HG03558 (cell line): ENCODE results near the gene FANCE.

Source experiments
- ATAC-seq: cut with Tn5 transposase; IDR thresholded peaks from one replicate; pipeline ENCODE4 v1.9.1; 2021; ENCODE audit warnings: moderate number of reproducible peaks; ENCODE audit not compliant: unreplicated experiment; ENCODE audit errors: extremely low read depth

The FANCE gene

DNA sequence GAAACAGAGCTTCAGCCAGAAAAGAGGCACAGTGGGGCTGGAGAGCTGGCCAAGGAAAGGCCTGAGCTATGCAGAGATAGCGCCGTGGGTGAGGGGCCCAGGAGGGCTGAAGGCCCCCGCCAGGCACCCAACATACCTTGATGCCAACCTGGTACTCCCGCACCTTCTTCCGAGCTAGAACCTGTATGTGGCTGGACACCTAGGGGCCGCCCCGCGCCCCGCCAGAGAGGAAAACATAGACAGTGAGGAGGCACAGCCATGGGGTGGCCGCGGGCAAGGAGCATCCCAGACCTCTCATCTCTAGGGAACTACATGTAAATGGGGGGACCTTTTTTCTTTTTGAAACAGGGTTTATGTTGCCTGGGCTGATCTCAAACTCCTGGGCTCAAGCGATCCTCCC is 28.0 kb downstream of the FANCE start:
- no peak for ATAC-seq

DNA sequence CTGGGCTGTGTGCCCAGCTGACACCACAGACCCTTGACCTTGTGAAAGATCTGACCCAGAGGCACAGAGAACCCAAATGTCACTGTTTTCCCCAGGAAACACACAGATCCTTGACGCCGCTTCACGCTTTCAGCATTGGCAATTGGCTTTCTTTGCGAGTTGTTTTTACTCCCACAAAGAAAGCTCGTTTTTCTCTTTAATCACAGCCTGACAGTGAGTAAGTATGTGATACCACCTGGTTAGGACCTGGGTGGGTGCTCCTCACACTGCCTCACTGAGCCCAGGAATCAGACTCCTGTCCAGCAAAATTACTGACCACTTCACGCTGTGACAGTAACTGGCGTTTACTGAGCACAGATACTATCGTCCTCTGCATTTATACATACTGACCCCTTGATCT is 29.1 kb downstream of the FANCE start:
- ATAC-seq = no peak

DNA sequence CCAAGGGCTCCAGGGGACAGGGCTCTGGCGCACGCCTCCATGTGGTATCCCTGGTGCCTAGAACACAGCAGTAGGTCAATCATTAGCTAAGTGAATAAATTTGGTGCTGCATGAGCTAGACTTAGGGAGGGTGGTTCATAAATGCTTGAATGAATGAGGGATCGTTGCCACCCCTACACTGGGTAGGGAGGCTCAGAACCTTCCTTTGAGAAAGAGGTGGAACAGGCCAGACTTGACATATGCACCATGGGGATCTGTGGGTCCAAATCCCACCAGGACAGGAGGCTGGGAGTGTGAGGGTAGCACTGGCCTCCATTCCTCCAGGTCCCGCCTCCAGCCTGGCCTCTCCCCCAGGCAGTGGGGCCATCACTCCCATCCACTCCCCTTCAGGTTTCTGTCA is 30.9 kb downstream of the FANCE start:
- no peak for ATAC-seq

DNA sequence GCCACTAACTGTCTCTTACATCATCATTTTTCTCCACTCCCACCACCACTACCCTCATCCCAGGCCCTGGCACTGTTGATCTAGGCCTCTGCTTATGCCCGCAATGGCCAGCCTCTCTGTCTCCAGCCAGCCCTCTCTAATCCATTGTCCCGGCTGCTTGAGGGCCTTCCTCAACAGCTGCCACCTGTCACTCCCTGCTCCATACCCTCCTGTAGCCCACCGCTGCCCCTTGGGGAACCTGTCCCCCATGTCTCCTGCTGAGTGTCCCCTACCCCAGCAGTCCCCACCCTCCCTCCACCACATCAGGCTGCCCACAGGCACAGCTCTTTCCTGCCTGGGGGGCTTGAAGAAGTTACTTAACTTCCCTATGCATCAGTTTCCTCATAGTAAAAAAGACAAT is 31.4 kb downstream of the FANCE start:
- no peak for ATAC-seq

DNA sequence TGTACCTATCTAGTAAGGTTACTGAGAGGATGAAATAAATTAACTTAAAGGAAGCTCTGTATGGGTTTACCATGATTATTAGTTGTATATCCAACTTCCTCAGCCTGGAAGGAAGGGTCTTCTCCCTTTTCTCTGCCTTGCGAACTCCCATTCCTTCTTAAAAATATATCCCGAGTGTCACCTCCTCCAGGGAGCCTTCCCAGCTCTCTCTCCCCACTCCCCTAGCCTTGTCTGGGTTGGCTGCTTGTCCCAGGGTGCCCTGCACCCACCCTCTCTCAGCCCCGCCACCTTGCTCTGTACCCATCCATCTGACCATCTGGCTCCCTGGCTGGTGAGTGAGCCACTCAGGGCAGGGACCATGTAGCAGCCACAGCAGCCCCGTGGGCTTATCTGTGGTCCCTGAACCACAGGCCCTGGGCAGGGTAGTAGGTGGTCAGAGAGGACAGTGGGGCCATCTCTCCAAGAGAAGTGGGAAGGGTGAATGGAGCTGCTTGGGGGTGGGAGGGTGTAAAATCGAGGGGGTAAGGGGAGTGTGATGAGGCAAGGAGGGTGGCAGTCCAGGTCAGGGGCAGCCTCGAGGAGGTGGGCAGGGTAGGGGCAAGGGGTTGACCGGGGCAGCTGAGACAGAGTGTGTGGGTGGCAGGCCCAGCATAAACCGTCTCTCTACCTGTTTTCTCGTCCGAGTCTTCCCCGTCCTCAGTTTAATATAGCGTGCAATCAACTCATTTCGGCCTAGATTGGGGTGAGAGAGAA is 31.9 kb downstream of the FANCE start:
- no peak for ATAC-seq

DNA sequence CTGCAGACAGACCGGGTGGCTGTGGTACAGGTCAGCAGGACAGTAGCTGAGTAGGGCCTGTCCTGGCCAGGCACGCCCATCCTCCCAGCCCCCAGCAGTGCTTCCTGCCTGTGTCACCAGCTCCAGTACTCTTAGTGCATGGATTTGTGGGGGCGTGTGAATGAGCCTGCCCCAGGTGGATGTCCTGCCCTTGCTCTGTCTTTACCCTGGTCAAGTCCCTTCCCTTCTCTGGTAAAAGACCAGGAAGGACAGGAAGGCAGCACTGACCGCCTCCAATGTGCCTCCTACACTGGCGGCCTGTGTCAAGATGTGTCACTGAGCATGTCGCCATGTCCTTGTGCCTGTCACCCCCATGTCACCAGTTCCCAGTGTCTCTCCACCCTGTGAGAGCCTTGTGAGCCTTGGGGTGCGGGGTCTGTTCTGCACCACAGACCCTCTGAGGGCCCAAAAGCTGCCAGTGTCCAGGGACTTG is 32.8 kb downstream of the FANCE start:
- no peak for ATAC-seq

DNA sequence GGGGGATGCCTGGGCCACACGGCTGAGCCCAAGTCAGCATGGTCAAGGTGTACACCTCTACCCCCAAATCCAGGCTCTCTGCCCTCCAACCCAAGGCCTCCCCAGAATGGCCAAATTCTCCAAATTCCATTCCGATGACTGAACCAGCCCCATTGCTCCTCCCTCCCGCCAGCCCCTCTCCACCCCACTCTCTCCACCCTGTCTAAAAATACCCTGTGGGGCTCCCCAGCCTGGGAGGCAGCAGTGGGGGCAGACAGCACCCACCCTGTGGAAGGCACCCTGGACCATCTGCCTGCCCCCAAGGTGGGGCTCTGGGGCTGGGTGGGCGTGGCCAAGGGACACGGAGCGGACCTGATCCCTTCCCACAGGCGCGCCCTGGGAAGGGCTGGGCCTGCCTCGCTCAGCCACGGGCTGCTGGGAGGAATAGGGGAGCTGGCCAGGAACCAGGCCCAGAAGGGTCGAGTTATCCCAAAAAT is 33.3 kb downstream of the FANCE start:
- no peak for ATAC-seq

DNA sequence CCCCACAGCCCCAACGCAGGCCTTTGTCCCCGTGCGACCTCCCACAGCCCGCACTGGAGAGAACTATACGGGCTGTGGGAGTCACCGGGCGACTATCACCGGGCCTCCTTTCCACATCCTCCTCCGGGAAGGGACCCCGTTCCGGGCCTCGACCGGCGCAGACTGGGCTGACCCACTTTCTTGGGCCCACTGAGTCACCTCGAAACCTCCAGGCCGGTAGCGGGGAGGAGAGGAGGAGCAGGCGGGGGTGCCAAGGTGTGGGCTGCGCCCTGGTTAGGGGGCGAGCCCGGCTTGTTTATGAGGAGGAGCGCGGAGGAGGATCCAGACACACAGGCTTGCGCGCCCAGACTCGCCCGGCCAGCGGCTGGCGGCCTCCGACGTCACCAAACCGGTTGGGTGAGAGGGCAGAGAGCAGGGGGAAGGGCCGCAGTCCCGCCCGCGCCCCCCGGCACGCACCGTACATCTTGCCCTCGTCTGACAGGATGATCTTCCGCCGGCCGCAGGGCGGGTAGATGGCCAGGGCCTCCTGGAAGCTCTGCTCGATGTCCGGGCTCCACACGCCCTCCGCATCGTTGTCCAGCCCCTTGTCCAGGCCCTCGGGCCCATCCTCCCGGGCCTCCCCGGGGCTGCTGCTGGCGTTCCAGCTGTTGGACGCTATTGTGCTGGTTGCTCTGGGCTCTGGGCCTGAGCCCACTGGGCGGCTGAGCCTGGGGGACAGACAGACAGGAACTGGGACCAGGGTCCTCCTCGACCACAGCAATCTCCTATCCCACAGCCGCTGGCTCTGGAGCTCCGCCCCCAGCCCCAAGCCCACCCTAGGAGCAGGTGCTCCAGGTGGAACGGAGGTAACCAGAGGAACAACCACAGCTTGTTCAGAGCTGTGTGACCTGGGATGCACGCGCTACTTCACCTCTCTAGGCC is 34.1 kb downstream of the FANCE start:
- ATAC-seq = no peak

DNA sequence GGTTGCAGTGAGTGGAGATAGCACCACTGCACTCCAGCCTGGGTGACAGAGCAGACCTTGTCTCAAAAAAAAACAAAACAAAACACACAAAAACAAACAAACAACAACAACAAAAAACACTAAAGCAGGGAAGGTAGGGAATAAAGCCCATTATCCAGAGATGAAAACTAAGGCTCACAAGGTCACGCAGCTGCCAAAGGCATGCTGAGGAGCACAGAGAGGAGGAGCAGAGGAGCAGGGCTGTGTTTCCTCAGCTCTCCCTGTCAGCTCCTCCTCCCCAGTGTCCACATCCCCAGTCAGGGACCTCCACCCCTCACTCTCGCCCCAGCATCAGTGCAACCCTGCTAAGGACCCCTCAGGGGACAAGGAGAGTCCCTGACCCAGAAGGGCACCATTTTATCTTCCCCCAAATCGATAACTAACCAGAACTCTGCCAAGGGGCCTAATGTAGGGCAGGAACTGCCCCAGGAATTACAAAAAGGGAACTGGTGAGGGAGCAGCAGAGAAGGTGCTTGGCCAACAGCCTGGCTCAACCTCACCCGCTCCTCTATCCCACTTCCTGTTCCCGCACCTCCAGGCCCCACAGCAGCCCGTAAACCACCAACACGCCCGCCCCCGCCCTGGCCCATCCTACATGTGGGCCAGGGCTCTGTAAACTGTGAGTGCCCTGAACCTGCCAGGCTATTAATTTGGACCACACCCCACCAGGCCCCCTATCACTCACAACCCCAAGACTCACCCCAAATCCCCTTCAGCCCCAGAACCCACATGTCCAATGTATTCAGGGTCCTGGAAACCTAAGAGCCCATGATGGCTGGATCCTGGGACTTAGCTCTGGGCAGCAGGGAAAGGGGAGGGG is 35.7 kb downstream of the FANCE start:
- ATAC-seq = no peak

DNA sequence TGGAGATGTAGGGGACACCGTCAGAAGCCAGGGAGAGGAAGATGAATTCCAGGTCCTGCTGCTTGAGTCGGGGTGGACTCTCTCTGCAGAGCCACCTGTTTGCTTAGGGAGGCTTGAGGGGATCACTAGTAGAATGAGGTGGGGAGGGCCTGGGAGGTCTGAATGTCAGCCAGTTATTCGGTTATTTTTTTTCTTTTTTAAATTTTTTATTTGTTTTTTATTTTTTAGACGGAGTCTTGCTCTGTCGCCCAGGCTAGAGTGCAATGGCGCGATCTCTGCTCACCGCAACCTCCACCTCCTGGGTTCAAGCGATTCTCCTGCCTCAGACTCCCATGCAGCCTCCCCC is 36.4 kb downstream of the FANCE start:
- ATAC-seq = no peak

DNA sequence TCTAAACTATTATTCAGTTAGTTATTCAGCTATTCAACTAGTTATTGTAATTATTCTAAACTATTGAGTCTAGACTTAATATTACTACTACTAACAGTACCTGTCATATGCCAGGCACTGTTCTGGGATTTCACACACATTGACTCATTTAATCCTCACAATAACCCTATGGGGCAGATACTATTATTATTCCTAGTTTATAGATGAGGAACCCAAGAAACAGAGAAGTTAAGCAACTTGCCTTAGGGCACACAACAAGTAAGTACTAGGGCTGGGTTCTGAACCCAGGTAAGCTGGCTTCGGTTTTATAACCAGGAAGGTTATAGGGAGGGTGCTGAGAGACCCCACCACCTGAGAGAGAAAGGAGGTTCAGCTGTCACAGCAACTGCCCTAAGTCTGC is 36.9 kb downstream of the FANCE start:
- no peak for ATAC-seq

DNA sequence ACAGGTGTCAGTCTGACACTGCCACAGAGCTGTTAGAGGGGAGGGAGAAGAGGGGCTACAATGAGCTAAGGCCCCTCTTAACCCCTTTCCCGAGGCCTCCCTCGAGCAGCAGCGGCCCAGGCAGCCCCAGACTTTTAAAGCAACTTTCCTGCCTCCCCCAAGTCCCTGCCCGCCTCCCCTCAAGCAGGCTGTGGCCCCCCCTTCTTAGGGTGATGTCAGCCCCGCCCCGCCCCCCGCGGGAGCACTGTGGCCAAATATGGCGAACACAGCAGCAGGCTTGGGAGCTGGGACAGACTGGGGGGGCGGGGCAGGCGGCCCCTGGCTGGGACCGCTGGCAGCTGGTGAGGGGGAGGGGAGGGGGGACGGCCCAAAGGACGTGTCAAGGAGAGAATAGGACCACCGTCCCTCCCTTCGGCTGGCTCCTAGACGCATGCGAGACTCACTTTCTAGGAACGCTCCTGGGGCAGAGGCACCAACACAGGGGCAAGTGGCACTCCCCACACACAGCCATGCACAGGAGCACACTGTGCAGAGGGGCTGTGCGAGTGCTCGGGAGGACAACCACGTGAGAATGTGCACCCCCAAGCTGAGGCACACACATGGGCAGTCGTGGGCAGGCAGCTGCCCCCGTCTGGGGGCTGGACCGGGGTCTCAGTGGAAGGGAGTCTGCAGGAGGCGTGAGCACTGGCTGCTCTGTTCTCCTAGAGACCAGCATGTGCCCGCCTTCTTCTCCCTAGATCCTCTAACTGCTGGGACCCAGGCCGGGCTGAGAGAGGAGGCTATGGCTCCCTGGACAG is 38.1 kb downstream of the FANCE start:
- no peak for ATAC-seq

DNA sequence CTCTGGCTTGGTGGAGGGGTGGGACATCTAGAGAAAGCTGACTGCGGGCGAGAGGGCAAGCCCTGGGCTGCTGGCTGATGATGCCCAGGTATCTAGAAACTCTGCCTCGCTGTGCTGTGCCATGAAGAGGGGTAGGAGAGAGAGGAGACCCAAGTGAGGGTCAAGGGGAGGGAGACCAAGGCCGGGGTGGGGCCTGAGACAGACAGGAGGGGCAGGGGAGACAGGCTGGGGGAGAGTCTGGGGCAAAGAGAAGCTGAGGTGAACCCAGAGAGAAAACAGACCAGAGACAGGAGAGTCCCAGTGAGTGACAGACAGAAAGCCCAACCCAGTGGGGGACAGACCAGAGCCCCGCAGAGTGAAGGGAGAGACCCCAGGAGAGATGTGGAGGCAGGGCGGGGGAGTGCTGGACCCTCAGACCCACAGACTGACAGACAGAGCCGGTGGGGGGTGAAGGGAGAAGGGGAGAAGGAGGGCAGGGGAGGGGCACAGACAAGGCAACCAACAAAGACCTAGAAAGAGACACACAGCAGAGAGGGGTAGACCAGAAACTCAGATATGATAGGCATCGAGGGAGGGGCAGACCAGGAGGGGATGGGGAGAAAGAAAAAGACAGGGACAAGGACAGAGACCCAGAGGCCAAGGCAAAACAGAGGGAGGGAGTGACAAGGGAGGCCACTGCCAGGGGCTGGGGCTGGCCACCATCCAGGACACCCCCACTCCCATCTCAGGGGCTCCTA is 38.9 kb downstream of the FANCE start:
- no peak for ATAC-seq

DNA sequence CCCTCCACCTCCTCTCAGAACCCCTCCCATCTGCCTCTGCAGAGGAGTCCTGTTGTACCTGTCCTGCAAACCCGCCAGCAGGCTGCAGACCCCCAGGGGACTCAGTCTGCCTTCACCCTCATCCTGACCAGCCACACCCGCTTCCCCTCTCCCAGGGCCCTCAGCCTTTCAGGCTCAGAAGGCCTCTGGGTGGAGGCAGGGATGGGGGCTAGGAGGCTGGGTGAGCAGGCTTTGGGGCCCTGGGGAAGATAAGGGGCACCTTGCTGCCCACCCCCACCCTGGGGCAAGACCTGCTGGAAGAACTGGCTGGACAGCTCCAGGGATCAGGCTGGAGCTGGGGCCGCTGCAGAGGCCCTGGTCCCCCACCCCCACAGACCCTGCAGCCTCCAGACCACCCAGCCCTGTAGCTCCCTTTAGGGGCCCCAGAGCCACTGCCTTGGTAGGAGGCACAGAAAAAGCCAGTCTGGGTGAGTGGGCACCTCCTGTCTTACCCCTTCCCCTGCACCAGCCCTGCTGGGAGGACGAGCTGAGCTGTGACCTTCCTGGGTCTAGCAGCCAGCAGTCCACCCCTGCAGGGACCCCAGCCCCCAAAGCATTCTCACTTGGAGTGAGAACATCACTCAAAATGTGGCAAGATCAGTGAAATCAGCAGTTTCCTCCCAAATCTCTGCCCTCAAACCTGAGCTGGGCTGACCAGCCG is 39.6 kb downstream of the FANCE start:
- no peak for ATAC-seq

DNA sequence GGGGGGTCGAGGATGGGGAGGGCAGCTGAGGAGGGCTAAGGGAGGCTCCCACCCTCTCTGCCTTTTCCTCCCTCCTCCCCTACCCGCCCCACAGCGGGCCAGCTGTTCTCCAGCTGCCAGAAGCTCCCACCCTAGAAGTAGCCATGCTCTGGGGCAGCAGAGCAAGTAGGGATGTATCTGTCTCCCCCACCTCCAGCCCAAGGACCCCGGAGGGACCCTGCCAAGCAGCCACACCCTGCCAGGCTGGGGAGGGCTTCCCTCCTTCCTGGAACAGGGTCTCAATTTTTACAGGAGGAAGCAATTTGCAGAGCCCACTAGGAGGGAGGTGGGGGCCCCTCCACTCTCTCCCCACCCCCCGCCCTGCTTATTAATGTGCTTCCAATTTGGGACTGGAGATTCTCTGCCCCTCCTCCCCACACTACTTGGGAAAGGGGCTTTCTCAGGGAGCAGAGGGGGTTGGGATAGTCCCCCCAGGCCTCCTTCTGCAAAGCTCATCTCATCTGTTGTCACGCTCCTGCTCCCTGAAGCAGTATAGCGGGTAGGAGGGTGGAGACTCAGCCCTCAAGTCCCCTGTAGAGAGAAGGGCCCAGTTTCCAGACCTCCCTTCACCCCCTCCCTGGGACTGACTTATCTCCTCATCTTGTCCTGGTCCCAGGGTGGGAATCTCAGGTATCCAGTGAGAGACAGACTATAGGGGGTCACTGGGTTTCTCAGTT is 40.3 kb downstream of the FANCE start:
- no peak for ATAC-seq

DNA sequence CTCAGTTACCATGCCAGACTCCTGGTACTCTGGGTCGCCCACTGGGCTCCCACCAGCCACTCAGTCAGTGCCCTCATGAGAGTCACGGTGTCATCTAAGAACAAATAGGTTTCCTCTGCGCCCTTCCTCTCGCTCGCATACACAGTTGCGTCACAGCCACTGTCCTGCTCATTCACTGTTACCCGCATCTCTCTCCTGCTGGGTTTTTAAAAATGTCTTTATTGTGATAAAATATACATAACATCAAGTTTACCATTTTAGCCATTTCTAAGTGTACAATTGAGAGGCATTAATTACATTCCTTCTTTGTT is 40.8 kb downstream of the FANCE start:
- no peak for ATAC-seq

DNA sequence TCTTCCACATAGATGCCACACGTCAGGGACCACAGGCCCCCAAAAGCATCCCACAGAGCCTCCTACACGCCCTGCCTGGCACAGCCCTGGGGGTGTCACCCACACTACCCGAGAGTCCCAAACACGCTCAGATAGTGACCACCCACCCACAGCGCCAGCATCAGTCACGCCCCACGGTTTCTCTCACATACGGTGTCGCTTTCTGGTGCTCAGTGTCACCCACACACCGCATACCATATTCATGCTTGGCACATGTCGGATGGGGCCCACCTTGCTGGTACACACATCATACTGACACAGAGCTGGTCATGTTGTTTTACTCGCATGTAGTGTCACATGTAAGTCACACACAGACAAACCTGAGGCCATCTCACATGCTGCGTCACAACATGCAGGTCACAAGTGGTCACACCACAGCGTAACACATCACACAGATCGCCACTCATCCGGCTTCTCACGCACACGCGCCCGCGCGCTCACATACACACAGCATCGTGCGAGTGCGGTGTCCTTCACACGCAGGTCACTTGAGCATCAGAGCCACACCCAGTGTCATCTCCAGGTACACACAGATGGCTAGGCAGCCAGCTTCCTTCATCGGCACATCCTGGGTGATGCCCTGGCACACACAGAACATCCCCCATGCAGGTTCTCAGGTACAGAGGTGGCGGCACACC is 41.3 kb downstream of the FANCE start:
- no peak for ATAC-seq

DNA sequence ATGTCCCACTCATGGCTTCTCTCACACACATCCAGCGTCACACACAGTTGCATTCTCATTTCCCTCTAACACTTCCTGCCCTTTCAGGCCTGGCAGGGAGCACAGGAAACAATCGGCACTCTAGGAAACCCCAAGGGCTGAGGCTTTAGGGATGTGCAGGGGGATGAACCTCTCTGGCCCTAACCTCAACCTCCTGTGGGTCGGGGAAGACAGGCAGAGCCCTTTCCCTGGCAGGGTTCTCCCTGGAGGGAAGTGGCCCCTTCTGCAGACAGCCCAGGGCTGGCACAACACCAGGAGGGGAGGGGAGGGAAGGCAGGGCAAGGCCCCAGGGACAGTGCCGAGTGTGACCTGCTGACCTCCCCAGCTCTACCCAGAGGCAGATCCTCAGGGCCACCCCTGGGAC is 42.0 kb downstream of the FANCE start:
- no peak for ATAC-seq
